Osteoblast (primary cell): ENCODE data around the gene NCKAP5. TPM values are rescaled to one million over a fixed set of nuclear protein-coding genes. Genes with fewer than 3 reads are reported as not detected.

Experiments
- DNase-seq: peaks from one replicate; pipeline ENCODE4 v3.0.0; 2011; ENCODE audit warnings: low spot score, mixed read lengths; ENCODE audit not compliant: insufficient read length; ENCODE audit errors: missing footprints
- H2AFZ ChIP-seq: 2 replicates; pipeline ENCODE4 v1.6.0; 2011; ENCODE audit warnings: mild to moderate bottlenecking, low read length
- H3K27ac ChIP-seq: 2 replicates; pipeline ENCODE4 v1.5.1; 2011; ENCODE audit warnings: mild to moderate bottlenecking, low read depth, low read length, moderate library complexity
- H3K27me3 ChIP-seq: 2 replicates; pipeline ENCODE4 v1.6.0; 2012; ENCODE audit warnings: mild to moderate bottlenecking, control low read depth, inconsistent platforms, low read length, moderate library complexity; ENCODE audit not compliant: insufficient read depth
- H3K36me3 ChIP-seq: 2 replicates; pipeline ENCODE4 v1.5.1; 2011; ENCODE audit warnings: mild to moderate bottlenecking, low read length, control low read depth, moderate library complexity; ENCODE audit not compliant: insufficient read depth
- H3K4me1 ChIP-seq: 2 replicates; pipeline ENCODE4 v1.5.1; 2011; ENCODE audit warnings: mild to moderate bottlenecking, low read length, control low read depth, moderate library complexity; ENCODE audit not compliant: insufficient read depth
- H3K4me2 ChIP-seq: 2 replicates; pipeline ENCODE4 v1.6.0; 2011; ENCODE audit warnings: mild to moderate bottlenecking, low read length; ENCODE audit not compliant: insufficient read depth
- H3K4me3 ChIP-seq: fragments of 200-600 bp; sonication (generic); 3 replicates; pipeline ENCODE4 v1.5.1; 2012; ENCODE audit warnings: mild to moderate bottlenecking, low read length, inconsistent platforms; ENCODE audit not compliant: insufficient read depth
- H3K79me2 ChIP-seq: 2 replicates; pipeline ENCODE4 v1.6.0; 2012; ENCODE audit warnings: mild to moderate bottlenecking, low read length, control low read depth, inconsistent platforms; ENCODE audit not compliant: insufficient read depth
- H3K9me3 ChIP-seq: 2 replicates; pipeline ENCODE4 v1.5.1; 2011; ENCODE audit warnings: low read depth, low read length, control low read depth
- H4K20me1 ChIP-seq: 2 replicates; pipeline ENCODE4 v1.6.0; 2012; ENCODE audit warnings: mild to moderate bottlenecking, low read length, control low read depth; ENCODE audit not compliant: insufficient read depth
- total RNA-seq: library from RNA; depleted of rRNA; stranded (reverse); fragments of >200 nt; gene quantifications from 2 replicates; pipeline ENCODE4 v1.2.3, GENCODE V29; 2012
- TF ChIP-seq, protein P1 (sequence below): IDR thresholded peaks from 2 replicates; pipeline ENCODE4 v1.5.1; 2011; ENCODE audit warnings: mild to moderate bottlenecking, low read depth, low read length, moderate library complexity; ENCODE audit errors: extremely low read depth

Gene NCKAP5
- total RNA-seq, 1 donor, result 1.8 TPM

- H4K20me1 ChIP-seq, result no peaks in the 10 kb centered on the region
- DNase-seq, result no peak
- no peaks in the 10 kb centered on the region for H3K79me2 ChIP-seq
- H3K4me2 ChIP-seq, result no peak overlapping the region
- TF ChIP-seq, protein P1, sequence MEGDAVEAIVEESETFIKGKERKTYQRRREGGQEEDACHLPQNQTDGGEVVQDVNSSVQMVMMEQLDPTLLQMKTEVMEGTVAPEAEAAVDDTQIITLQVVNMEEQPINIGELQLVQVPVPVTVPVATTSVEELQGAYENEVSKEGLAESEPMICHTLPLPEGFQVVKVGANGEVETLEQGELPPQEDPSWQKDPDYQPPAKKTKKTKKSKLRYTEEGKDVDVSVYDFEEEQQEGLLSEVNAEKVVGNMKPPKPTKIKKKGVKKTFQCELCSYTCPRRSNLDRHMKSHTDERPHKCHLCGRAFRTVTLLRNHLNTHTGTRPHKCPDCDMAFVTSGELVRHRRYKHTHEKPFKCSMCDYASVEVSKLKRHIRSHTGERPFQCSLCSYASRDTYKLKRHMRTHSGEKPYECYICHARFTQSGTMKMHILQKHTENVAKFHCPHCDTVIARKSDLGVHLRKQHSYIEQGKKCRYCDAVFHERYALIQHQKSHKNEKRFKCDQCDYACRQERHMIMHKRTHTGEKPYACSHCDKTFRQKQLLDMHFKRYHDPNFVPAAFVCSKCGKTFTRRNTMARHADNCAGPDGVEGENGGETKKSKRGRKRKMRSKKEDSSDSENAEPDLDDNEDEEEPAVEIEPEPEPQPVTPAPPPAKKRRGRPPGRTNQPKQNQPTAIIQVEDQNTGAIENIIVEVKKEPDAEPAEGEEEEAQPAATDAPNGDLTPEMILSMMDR, result no peak
- no peaks in the 10 kb centered on the region for H3K9me3 ChIP-seq
- H3K27me3 ChIP-seq, result peaks cover 7% of the 10 kb centered on the region
- no peak overlapping the region for H2AFZ ChIP-seq
- no peak overlapping the region for H3K27ac ChIP-seq
- H3K4me1 ChIP-seq, result peaks cover 2% of the 10 kb centered on the region
- no peak overlapping the region for H3K4me3 ChIP-seq
- H3K36me3 ChIP-seq, result no peaks in the 10 kb centered on the region
Measured at GRCh38 chr2:132665401-132666140, 902.7 kb downstream of the NCKAP5 start.

- Histone ChIP-seq H4K20me1 (no peaks in the 10 kb centered on the region), H3K36me3 (no peaks in the 10 kb centered on the region), H3K79me2 (no peaks in the 10 kb centered on the region), H2AFZ (no peak overlapping the region), H3K9me3 (no peaks in the 10 kb centered on the region), H3K27ac (no peak overlapping the region), H3K4me3 (no peak overlapping the region), H3K4me1 (no peaks in the 10 kb centered on the region), H3K27me3 (peaks cover 2% of the 10 kb centered on the region), H3K4me2 (no peak overlapping the region)
- TF ChIP-seq, protein P1, result no peak
- DNase-seq, result no peak
Measured at GRCh38 chr2:132664096-132664495, 904.2 kb downstream of the NCKAP5 start.

DNA sequence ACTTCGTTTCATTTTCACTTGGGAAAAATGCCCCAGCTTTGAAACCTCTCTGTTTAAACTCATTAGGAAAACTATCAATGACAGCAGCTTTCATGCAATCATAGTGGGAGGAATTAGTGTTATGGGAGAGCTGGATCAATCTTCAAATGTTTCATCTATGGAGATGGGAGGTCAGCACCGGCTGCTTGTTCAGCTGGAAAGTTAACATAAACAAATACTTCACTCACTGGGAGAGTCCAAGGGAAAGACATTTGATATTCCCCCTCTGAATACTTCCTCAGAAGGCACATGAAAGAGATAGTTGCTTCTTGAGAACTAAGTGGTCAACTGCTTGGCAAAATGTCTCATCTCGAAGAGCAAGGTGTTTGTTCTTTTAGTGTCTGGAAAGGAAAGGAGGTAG, 905.5 kb downstream of the NCKAP5 start:
- peak overlapping the region; percentile 52 for H3K4me2 ChIP-seq
- no peak for DNase-seq
- no peak overlapping the region for H3K4me3 ChIP-seq

DNA sequence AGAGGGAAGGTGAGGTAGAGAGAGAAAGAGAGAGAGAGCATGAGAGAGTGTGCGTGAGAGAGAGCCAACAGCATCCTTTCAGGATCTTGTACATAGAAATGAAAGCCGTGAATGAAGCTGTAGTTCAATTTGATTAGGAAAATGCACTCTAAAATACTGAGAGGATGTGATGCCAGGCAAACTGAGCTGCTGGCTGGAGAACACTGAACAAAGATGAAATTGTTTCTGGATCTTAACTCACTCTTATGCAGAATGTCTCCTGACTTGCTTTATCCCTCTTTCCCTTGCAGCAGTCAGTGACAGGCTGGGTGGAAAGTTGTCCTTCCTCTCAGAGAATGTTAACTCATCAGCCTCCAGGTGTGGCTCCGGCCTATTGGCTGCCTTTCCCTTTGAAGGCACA, 908.9 kb downstream of the NCKAP5 start:
- Histone ChIP-seq H3K4me3 (no peak overlapping the region), H3K27ac (no peak overlapping the region), H3K4me2 (no peak overlapping the region), H3K79me2 (no peaks in the 10 kb centered on the region), H3K9me3 (no peaks in the 10 kb centered on the region), H4K20me1 (no peaks in the 10 kb centered on the region), H2AFZ (no peak overlapping the region), H3K36me3 (no peaks in the 10 kb centered on the region), H3K4me1 (no peaks in the 10 kb centered on the region), H3K27me3 (no peaks in the 10 kb centered on the region)
- TF ChIP-seq, protein P1, result no peak
- no peak for DNase-seq

More for the DNA sequence above, 905.5 kb downstream of the NCKAP5 start:
- Histone ChIP-seq H3K36me3 (no peaks in the 10 kb centered on the region), H3K4me1 (no peaks in the 10 kb centered on the region), H2AFZ (peak overlapping the region; percentile 38), H3K27ac (no peak overlapping the region), H4K20me1 (no peaks in the 10 kb centered on the region), H3K27me3 (no peaks in the 10 kb centered on the region), H3K79me2 (no peaks in the 10 kb centered on the region), H3K9me3 (no peaks in the 10 kb centered on the region)
- TF ChIP-seq, protein P1, result no peak
